H9 (cell line): ENCODE measurements around the gene SSR3. TPM values are rescaled to one million over a fixed set of nuclear protein-coding genes. Genes with fewer than 3 reads are reported as not detected.

Source experiments
- DNase-seq: peaks from one replicate; pipeline ENCODE4 v3.0.0-alpha.2; 2017
- H2AFZ ChIP-seq: one replicate; pipeline ENCODE4 v1.6.1; 2013; ENCODE audit warnings: mild to moderate bottlenecking, low read length, control low read depth, moderate library complexity
- H2AK5ac ChIP-seq: 2 replicates; pipeline ENCODE4 v1.6.1; 2013; ENCODE audit warnings: low read length, control low read depth, mixed read lengths; ENCODE audit not compliant: insufficient read length
- H2BK120ac ChIP-seq: one replicate; pipeline ENCODE4 v1.6.1; 2013; ENCODE audit warnings: low read depth, mild to moderate bottlenecking, low read length, control low read depth, inconsistent platforms; ENCODE audit not compliant: poor library complexity, severe bottlenecking
- H2BK12ac ChIP-seq: 2 replicates; pipeline ENCODE4 v1.6.1; 2013; ENCODE audit warnings: low read length, control low read depth, mixed read lengths, low read depth; ENCODE audit not compliant: insufficient read length
- H2BK15ac ChIP-seq: 2 replicates; pipeline ENCODE4 v1.6.1; 2013; ENCODE audit warnings: low read depth, low read length, control low read depth
- H2BK20ac ChIP-seq: one replicate; pipeline ENCODE4 v1.6.1; 2013; ENCODE audit warnings: low read depth, mild to moderate bottlenecking, low read length, control low read depth, inconsistent platforms; ENCODE audit not compliant: poor library complexity, severe bottlenecking
- H2BK5ac ChIP-seq: 2 replicates; pipeline ENCODE4 v1.6.1; 2013; ENCODE audit warnings: low read length, control low read depth, mixed read lengths; ENCODE audit not compliant: insufficient read length
- H3K14ac ChIP-seq: 2 replicates; pipeline ENCODE4 v1.6.1; 2013; ENCODE audit warnings: low read length, control low read depth; ENCODE audit not compliant: insufficient read depth
- H3K18ac ChIP-seq: 2 replicates; pipeline ENCODE4 v1.6.1; 2013; ENCODE audit warnings: low read depth, mild to moderate bottlenecking, mixed read lengths, low read length, control low read depth; ENCODE audit not compliant: insufficient read length
- H3K23ac ChIP-seq: 2 replicates; pipeline ENCODE4 v1.6.1; 2013; ENCODE audit warnings: low read length, control low read depth, mixed read lengths, low read depth; ENCODE audit not compliant: insufficient read length
- H3K23me2 ChIP-seq: 2 replicates; pipeline ENCODE4 v1.6.1; 2013; ENCODE audit warnings: low read depth, mild to moderate bottlenecking, mixed read lengths, low read length, control low read depth; ENCODE audit not compliant: insufficient read length, poor library complexity, severe bottlenecking
- H3K27ac ChIP-seq: 2 replicates; pipeline ENCODE4 v1.5.1; 2013; ENCODE audit warnings: low read length, control low read depth, mixed read lengths, low read depth; ENCODE audit not compliant: insufficient read length
- H3K27me3 ChIP-seq: 2 replicates; pipeline ENCODE4 v1.6.1; 2013; ENCODE audit warnings: low read length, control low read depth, inconsistent platforms; ENCODE audit not compliant: insufficient read depth
- H3K4ac ChIP-seq: 2 replicates; pipeline ENCODE4 v1.6.1; 2013; ENCODE audit warnings: low read depth, mild to moderate bottlenecking, control low read depth, inconsistent platforms, low read length, moderate library complexity
- H3K4me1 ChIP-seq: 2 replicates; pipeline ENCODE4 v1.6.1; 2013; ENCODE audit warnings: low read length, control low read depth, inconsistent platforms; ENCODE audit not compliant: insufficient read depth
- H3K4me2 ChIP-seq: 2 replicates; pipeline ENCODE4 v1.6.1; 2013; ENCODE audit warnings: low read length, control low read depth, mixed read lengths; ENCODE audit not compliant: insufficient read length, insufficient read depth
- H3K56ac ChIP-seq: 2 replicates; pipeline ENCODE4 v1.6.1; 2013; ENCODE audit warnings: low read depth, mild to moderate bottlenecking, mixed read lengths, low read length, control low read depth; ENCODE audit not compliant: insufficient read length
- H3K79me1 ChIP-seq: 2 replicates; pipeline ENCODE4 v1.6.1; 2013; ENCODE audit warnings: low read depth, mild to moderate bottlenecking, moderate library complexity, low read length, control low read depth, inconsistent platforms; ENCODE audit not compliant: insufficient read depth, poor library complexity, severe bottlenecking
- H3K79me2 ChIP-seq: 2 replicates; pipeline ENCODE4 v1.6.1; 2013; ENCODE audit warnings: low read length, control low read depth, inconsistent platforms; ENCODE audit not compliant: insufficient read depth
- H3K9ac ChIP-seq: 2 replicates; pipeline ENCODE4 v1.6.1; 2013; ENCODE audit warnings: low read length, control low read depth, mixed read lengths; ENCODE audit not compliant: insufficient read length; ENCODE audit errors: extremely low read depth
- H3K9me3 ChIP-seq: one replicate; pipeline ENCODE4 v1.6.1; 2013; ENCODE audit warnings: low read depth, low read length, inconsistent platforms; ENCODE audit not compliant: control insufficient read depth
- H3T11ph ChIP-seq: one replicate; pipeline ENCODE4 v1.6.1; 2013; ENCODE audit warnings: mild to moderate bottlenecking, low read length, control low read depth, inconsistent platforms
- H4K20me1 ChIP-seq: one replicate; pipeline ENCODE4 v1.6.1; 2013; ENCODE audit not compliant: control insufficient read depth, insufficient read length, insufficient read depth
- H4K5ac ChIP-seq: 2 replicates; pipeline ENCODE4 v1.6.1; 2013; ENCODE audit warnings: low read depth, mild to moderate bottlenecking, mixed read lengths, low read length, control low read depth; ENCODE audit not compliant: insufficient read length
- H4K8ac ChIP-seq: replicated peaks from 2 replicates; pipeline ENCODE4 v1.6.1; 2013; ENCODE audit warnings: low read length, control low read depth, mixed read lengths, low read depth; ENCODE audit not compliant: insufficient read length
- H4K91ac ChIP-seq: 2 replicates; pipeline ENCODE4 v1.6.1; 2013; ENCODE audit warnings: low read depth, mild to moderate bottlenecking, moderate library complexity, mixed read lengths, low read length, control low read depth; ENCODE audit not compliant: insufficient read length
- H3K27ac Mint-ChIP-seq, 3 experiments: 2 replicates in 2 of 3; 3 replicates in 1 of 3; pipeline ENCODE4 v1.8.0; 2020 to 2021; ENCODE audit warnings: mixed read lengths in 3 of 3, mild to moderate bottlenecking in 1 of 3, moderate library complexity in 1 of 3
- H3K27me3 Mint-ChIP-seq: 2 replicates; pipeline ENCODE4 v1.8.0; 2021; ENCODE audit warnings: low read depth, mild to moderate bottlenecking, moderate library complexity, mixed read lengths
- H3K36me3 Mint-ChIP-seq, 3 experiments: 2 replicates in 2 of 3; 3 replicates in 1 of 3; pipeline ENCODE4 v1.8.0; 2020 to 2021; ENCODE audit warnings: low read depth in 3 of 3, mixed read lengths in 3 of 3; ENCODE audit not compliant: insufficient read depth in 1 of 3
- H3K4me1 Mint-ChIP-seq, 2 experiments: 2 replicates each; pipeline ENCODE4 v1.8.0; 2020; ENCODE audit warnings: mixed read lengths in 2 of 2
- H3K4me3 Mint-ChIP-seq, 2 experiments: 2 replicates in 1 of 2; 3 replicates in 1 of 2; pipeline ENCODE4 v1.8.0; 2020 to 2021; ENCODE audit warnings: mild to moderate bottlenecking in 2 of 2, mixed read lengths in 2 of 2, moderate library complexity in 1 of 2
- H3K9me3 Mint-ChIP-seq, 2 experiments: 2 replicates in 1 of 2; 3 replicates in 1 of 2; pipeline ENCODE4 v1.8.0; 2020; ENCODE audit warnings: mild to moderate bottlenecking in 2 of 2, mixed read lengths in 2 of 2, moderate library complexity in 1 of 2
- CTCF ChIP-seq: fragments of 200-600 bp; sonication (generic); conservative IDR thresholded peaks from 3 replicates; pipeline ENCODE4 v1.8.0; 2021; ENCODE audit warnings: antibody characterized with exemption, mild to moderate bottlenecking
- WGBS: extraction: QIAGEN DNeasy Blood & Tissue Kit; methylation state at CpG from one replicate; pipeline ENCODE4 v1.1.7; 2013; ENCODE audit warnings: missing lambda C conversion rate, low lambda C conversion rate, mixed read lengths; ENCODE audit not compliant: insufficient read length; ENCODE audit errors: extremely low coverage; 5-methylcytosine and 5-hydroxymethylcytosine counted together
- total RNA-seq: library from RNA; stranded (reverse); gene quantifications from 2 replicates; pipeline ENCODE4 v1.2.1, GENCODE V29; 2021

SSR3 gene
- total RNA-seq, 1 experiment from 2014 or later: 177 TPM

DNA sequence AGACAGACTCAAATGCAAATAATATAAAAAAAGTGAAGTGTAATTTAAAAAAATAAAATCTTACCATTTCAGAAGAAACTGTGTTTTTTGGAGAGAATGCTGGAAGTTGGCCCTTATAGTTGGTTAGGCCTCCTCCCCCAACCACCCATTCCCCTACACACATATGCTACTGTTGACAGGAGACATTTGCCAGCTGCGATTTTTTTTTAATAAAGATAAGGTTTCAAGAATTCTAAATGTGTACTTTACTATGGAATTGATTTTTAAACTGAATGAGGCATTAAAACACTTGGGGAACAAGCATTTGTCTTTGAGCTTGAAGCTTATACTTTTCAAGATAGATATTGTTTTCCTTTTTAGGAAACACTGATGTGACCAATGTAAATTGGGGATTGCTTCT lies 4.4 kb upstream of the SSR3 start:
- no peak overlapping the region for H3K18ac ChIP-seq
- no peaks in the 10 kb centered on the region for H3K79me1 ChIP-seq
- no peaks in the 10 kb centered on the region for H3K27me3 ChIP-seq
- H3K4me3 Mint-ChIP-seq: no peak overlapping the region
- no peaks in the 10 kb centered on the region for H3K36me3 Mint-ChIP-seq
- no peak overlapping the region for H3K14ac ChIP-seq
- no peak overlapping the region for H3K9ac ChIP-seq
- no peak for TF ChIP-seq CTCF
- H3K27ac ChIP-seq: no peak overlapping the region
- no peak overlapping the region for H2BK5ac ChIP-seq
- H3K9me3 Mint-ChIP-seq: no peaks in the 10 kb centered on the region
- peaks cover 8 to 12% of the 10 kb centered on the region in 2 experiments for H3K4me1 Mint-ChIP-seq
- no peak overlapping the region for H4K8ac ChIP-seq
- H3K23me2 ChIP-seq: peaks cover 4% of the 10 kb centered on the region
- H4K5ac ChIP-seq: no peak overlapping the region
- peaks cover 5% of the 10 kb centered on the region for H3K27me3 Mint-ChIP-seq
- no peak overlapping the region for H2BK15ac ChIP-seq
- H3K9me3 ChIP-seq: no peaks in the 10 kb centered on the region
- H3K23ac ChIP-seq: no peak overlapping the region
- no peak overlapping the region for H4K91ac ChIP-seq
- no peak overlapping the region for H3K4ac ChIP-seq
- no peak overlapping the region for H2AFZ ChIP-seq
- H3K4me2 ChIP-seq: no peak overlapping the region
- no peak overlapping the region for H3K56ac ChIP-seq
- H4K20me1 ChIP-seq: no peaks in the 10 kb centered on the region
- H2BK12ac ChIP-seq: no peak overlapping the region
- H3T11ph ChIP-seq: no peak overlapping the region
- WGBS: no CpG with 5 or more reads among the region's 1 CpG
- no peak overlapping the region for H3K27ac Mint-ChIP-seq
- H3K4me1 ChIP-seq: no peaks in the 10 kb centered on the region
- no peak overlapping the region for H2BK20ac ChIP-seq
- H2BK120ac ChIP-seq: no peak overlapping the region
- peaks cover 4% of the 10 kb centered on the region; the same call in 1 of the 2 replicates for H3K79me2 ChIP-seq
- DNase-seq: no peak
- no peak overlapping the region for H2AK5ac ChIP-seq
